Left colon (tissue), 2 donors: ENCODE results near the gene INKA2. TPM values are rescaled to one million over a fixed set of nuclear protein-coding genes. Genes with fewer than 3 reads are reported as not detected.

Experiments
- ATAC-seq: fragments of 200-7000 bp; cut with Tn5 transposase; one replicate; pipeline ENCODE4 v1.9.1; 2020; ENCODE audit warnings: mild to moderate bottlenecking, moderate library complexity
- DNase-seq, 2 donors: peaks; one replicate each; pipeline ENCODE4 v3.0.0-alpha.2; 2020
- intact Hi-C, 2 donors: fragments of 100-400 bp; cut with DNase I in 1 of 2; cut with micrococcal nuclease in 1 of 2; formaldehyde crosslinking; loops; one replicate each; pipeline versions ENCODE4 v1.11.2 to v1.14.0; 2022; cut with DNase I, micrococcal nuclease
- total RNA-seq, 2 donors: library from RNA; stranded (reverse); fragmentation: NEBNext Ultra II Directional; extraction: Animal tissue kit (Norgen Biotek cat#: 25700); gene quantifications; one replicate each; pipeline ENCODE4 v1.2.1, GENCODE V29; 2021
- donor health status: DM: no; HTN: no; CAD: no.
- donor health status: DM: yes; HTN: yes; CAD: no.

The INKA2 gene
- total RNA-seq, 2 donors from 2014 or later: 3.2 to 6.2 TPM

DNA sequence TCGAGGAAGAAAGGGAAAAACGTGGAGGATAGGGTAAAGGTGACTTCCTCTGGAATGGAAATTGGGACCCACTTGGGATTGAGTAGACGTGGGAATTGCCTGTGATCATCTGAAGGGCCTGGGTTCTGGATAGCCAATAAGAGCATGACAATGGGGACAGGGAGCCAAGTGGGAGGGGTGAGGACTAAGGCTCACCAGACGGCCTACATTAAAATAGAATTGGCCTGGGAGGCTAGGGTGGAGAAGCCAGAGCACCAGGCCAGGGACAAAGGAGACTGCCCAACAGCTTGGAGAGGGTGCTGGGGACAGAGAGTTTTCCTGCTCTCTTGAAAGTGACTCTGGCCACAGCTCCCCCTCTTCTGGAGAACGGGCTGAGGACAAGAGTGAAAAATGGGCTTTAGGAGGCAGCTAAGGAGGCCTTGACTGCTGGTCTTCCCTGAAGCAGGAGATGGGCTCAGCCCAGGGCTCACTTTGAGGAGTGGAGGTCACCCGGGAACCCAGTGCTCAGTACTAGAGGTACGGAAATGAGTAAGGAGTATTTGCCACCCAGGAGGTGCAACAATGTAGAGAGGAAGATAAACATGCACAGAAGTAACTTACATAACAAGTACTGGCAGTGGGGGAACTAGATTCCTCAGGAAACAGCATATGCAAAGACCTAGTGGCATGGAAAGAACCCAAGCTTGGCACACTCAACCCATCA, 18.8 kb downstream of the INKA2 start:
- DNase-seq (no peak), ATAC-seq (peak; percentile 2)
- intact Hi-C loops: no loop called here

DNA sequence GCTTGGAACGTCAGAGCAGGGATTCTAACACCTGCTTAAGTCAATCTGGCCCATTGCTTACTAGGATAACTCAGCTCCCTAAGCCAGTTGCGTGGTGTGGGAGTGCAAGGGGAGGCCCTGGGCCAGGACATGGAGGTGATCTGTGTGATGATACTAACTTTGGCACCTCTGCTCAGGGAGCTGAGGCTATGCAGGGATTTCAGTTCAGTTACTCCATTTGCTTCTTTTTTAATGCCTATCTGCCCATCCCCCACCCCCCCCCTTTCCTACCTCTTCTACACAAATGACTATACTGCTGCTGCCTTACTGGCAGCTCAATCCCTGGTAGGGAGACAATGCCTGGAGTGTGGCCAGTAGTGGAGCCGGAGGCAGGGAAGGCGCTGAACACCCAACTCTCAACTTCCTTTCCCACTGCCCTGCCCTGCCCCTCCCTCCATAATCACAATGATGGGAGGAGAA, 19.5 kb downstream of the INKA2 start:
- ATAC-seq: peak; percentile 45
- intact Hi-C loops: loop anchor here in 1 of 2 donors (10.0 kb wide), 1 partner anchor 45 kb away; no protein-coding TSS in a partner anchor
- DNase-seq: no peak

DNA sequence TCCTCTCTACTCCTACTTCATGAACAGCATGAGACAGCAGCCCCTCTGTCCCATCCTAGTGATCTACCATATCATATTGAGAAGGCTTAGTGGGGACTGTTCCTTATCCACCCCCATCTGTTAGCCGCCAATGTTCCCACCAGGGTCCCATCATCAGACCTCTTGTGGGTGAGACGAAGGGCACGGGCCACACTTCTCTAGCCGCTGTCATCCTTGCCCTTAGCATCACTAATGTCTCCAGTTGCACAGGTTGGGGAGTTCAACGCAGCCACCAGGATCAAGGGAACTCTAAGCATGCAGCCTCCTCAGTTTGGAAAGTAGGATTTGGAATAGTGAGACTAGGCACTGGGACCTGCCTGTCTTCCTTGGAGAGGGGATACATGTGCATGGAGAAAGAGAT, 20.1 kb downstream of the INKA2 start:
- ATAC-seq: no peak
- no peak for DNase-seq
- intact Hi-C loops: loop anchor here in 1 of 2 donors (10.0 kb wide), 1 partner anchor 46 kb away; no protein-coding TSS in a partner anchor

DNA sequence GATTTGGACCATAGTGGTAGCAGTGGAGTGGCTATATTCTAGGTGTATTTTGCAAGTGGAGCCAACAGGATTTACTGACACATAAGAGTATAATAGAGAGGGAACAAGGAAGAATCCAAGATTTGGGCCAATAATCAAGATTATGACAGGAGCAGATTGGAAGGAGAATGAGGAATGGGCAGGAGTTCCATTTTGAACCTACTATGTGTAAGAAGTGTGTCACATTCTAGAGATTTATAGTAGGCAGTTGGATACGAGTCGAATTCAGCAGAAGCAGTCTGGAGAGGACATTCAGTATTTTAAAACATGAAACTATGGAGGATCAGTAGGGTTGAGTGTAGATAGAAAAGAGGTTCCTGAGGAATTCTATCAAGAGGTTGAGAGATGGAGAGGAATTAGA, 21.7 kb downstream of the INKA2 start:
- DNase-seq: no peak
- ATAC-seq: no peak
- intact Hi-C loops: loop anchor here in 1 of 2 donors (10.0 kb wide), 1 partner anchor 47 kb away; no protein-coding TSS in a partner anchor

DNA sequence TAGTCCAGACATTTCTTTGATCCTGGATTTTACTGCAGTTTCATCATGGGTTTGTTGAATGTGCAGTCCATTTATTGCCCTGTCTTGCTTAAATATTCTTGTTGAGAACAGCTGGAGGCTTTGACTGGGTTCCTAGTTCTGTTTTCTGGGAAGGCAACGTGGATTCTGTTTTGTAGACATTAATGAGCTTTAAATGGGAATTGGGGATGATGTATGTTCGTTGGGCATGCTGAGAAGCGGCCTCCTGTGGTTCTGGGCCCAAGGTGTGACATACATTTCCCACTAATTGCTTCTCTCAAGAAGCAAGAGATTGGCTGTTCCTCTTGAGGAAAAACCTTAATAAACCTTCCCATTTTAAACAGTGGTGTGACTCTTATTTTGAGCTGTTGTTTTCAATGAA, 22.9 kb downstream of the INKA2 start:
- ATAC-seq (no peak), DNase-seq (no peak)
- intact Hi-C loops: loop anchor here in 1 of 2 donors (10.0 kb wide), 1 partner anchor 48 kb away; no protein-coding TSS in a partner anchor

DNA sequence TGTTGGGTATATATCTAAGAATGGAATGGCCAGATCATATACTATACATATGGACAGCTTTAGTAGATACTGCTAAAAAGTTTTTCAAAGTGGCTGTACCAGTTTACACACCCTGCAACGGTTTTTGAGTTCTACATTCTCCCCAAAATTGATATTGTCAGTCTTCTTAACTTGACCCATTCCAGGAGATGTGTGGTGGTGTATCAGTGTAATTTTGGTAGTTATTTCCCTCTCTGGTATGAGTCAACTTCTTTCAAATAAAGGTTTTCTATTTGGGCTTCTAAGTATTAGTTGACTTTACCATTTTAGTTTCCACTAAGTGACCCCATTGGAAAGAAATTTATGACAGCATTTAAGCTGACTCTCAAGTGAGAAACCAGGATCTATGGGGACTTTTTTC, 29.2 kb downstream of the INKA2 start:
- ATAC-seq (no peak), DNase-seq (no peak)
- intact Hi-C loops: loop anchor here in 1 of 2 donors (10.0 kb wide), 1 partner anchor 55 kb away; no protein-coding TSS in a partner anchor

DNA sequence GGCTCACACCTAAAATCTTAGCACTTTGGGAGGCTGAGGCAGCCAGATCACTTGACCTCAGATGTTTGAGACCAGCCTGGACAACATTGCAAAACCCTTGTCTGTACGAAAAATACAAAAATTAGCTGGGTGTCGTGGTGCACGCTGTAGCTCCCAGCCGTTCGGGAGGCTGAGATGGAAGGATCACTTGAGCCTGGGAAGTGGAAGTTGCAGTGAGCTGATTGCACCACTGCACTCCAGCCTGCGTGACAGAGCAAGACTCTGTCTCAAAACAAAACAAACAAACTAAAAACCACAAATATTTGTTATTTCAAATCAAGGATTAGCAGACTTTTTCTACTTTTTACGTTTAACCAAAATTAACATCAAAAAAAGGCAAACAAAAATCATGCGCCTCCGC, 31.3 kb downstream of the INKA2 start:
- DNase-seq (no peak), ATAC-seq (no peak)
- intact Hi-C loops: no loop called here

DNA sequence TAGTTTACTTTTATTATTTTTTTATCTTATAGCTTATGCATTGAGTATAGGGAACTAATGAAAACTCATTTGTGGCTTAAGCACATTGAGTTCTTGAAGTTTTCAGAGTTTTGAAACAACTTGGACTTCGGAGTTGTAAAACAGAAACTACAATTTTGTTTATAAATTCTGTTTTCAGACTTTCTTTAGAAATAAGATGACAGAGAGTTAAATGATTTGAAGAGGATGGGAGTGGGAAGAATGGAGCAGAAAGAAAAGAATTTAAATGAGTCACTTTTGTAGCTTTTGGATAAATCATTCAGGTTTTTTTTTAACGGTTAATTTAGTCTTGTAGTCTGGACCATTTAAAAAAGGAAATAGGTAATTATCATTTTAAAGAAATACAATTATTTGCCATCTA, 32.3 kb downstream of the INKA2 start:
- ATAC-seq: no peak
- DNase-seq: no peak
- intact Hi-C loops: no loop called here

DNA sequence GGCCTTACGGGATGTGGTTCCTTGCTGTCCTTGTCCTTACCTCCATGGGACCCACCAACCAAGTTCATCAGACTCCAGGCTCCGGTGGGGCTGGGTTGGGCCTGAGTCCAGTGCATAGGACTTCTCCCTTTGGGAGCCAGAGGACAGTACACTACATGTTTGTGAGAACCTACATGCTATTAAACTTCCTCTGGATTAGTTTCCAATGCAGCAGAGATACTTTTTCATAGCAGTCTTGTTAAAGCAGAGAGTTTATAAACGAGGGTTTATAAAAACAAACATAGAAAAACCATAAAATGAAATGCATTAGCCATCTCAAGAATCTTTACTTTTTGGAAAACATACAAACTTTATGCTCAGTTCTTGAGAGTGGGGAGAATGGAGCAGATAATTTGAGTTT, 33.4 kb downstream of the INKA2 start:
- DNase-seq (no peak), ATAC-seq (no peak)
- intact Hi-C loops: no loop called here

DNA sequence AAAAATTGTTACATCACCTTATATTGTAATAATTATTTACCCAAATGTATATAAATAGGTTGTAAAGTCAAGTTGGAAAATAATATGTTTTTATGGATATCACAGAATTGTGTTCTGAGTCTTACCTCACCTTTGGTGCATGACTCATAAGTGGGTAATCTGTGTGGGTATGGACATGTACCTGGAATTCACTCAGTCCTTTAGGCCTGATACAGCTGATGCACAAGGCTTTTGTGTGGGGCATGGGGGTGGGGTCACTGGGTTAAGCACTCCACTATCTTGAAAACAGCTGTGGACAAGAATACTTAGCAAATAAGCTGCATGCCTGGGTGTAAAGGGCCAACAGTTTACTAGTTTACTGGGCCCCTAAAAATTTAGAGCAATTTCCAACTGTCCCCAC, 34.4 kb downstream of the INKA2 start:
- ATAC-seq: peak; percentile 77
- DNase-seq: no peak
- intact Hi-C loops: no loop called here

DNA sequence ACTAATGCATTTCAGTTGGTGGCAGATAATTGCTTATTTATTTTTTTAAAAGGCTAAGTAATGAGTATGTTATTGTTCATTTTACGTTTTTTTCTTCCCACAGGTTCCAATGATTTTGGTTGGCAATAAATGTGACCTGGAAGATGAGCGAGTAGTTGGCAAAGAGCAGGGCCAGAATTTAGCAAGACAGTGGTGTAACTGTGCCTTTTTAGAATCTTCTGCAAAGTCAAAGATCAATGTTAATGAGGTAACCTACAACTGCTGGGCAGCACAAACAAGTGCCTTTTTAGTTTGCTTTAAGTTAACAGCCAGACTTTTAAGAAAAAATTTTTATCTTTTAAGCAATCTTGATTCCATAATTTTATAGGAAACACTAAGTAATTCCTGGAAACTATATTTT, 35.0 kb downstream of the INKA2 start:
- ATAC-seq (no peak), DNase-seq (no peak)
- intact Hi-C loops: no loop called here

DNA sequence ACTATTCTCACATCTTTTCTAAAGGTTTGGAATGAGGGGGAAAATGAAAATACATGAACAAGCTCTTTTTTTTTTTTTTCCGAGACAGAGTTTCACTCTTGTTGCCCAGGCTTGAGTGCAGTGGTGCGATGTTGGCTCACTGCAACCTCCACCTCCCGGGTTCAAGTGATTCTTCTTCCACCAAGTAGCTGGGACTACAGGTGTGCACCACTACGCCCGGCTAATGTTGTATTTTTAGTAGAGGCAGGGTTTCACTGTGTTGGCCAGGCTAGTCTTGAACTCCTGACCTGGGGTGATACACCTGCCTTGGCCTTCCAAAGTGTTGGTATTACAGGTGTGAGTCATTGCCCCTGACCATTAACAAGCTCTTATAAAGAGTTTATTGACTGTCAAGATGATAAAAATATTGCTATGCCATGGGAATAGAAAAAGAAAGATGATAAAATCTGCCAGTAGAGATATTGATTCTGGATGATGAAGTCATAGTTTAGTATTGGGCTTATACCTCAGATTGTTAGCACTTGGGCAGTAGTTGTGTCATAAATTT, 36.6 kb downstream of the INKA2 start:
- peak; percentile 56 for ATAC-seq
- intact Hi-C loops: no loop called here
- DNase-seq: no peak

DNA sequence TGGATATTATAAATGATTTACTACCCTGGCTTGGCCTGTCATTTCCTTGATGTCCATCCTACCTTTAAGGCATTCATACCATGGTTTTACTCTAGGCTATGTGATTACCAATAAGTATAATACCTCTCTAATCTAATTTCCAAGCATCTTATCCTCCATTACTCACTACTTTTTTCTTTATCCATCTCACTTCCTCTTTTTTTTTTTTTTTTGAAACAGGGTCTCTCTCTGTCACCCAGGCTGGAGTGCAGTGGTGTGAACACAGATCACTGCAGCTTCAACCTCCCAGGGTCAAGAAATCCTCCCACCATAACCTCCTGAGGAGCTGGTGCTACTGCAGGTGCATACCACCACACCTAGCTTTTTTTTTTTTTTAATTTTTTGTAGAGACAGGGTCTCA, 39.9 kb downstream of the INKA2 start:
- ATAC-seq (no peak), DNase-seq (no peak)
- intact Hi-C loops: no loop called here

DNA sequence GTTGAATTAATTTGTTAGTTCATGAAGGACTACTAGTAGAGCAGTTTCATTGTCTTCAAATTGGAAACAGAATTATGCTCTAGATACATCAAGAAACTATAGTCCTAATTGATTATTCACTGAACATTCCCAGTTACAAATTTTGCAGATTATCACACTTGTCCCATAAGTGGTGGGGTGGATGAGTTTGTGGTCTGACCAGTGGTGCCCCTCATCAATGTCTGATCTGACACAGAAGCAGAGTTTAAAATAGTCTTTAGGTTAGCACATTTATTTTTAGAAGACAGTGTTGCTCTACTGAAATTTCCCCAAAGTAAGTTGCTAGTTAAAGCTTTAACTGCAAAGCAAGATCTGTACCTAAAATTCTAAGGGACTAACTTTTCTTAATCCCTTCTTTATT, 42.9 kb downstream of the INKA2 start:
- no peak for DNase-seq
- ATAC-seq: no peak
- intact Hi-C loops: no loop called here

DNA sequence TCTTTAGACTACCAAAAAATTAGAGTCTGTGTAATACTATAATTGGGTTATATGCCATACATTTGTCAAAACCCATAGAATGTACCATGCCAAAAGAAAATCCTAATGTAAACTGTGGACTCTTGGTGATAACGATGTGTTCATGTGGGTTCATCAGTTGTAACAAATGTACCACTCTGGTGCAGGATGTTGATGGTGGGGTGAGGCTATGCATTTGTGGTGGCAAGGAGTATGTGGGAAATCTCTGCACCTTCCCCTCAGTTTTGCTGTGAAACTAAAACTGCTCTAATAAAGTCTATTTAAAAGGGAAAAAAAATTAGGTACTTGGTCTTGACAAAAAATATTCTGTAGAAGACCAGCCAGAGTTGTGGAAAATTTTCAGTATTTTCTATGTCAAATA, 43.4 kb downstream of the INKA2 start:
- intact Hi-C loops: no loop called here
- ATAC-seq (no peak), DNase-seq (no peak)

DNA sequence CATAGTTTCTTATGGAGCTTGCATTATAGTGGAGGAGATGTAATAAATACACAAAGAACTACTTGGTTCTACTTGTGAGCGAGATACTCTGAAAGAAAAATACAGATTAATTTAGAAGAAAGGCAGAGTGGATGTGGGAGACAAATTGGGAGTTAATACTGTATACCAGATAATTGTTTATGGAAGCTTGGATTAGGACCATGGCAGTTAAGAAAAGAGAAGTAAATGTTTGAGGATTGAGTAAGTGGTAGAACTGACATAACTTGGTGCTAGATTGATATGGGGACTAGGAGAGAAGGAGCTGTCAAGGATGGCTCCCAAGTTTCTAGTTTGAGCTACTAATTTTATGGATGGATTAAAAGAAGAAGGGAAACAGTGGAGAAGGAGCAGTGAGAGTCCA, 47.3 kb downstream of the INKA2 start:
- intact Hi-C loops: no loop called here
- ATAC-seq (no peak), DNase-seq (no peak)

DNA sequence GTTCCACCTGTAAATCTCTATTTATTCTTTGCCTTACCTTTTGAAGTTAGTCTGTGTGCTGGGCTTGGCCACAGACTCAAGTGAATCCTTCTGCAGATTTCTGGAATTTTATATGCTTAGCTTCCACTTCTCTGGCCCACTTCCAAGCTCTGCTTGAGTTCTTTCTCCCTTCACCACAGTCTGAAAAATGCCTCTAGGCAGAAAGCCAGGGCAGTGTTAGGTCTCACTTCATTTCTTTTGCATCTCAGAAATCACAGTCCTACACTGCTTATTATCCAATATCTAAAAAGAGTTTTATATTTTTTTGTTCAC, 48.9 kb downstream of the INKA2 start:
- DNase-seq (peak; percentile 26 to 51), ATAC-seq (no peak)
- intact Hi-C loops: no loop called here
